Effector CD4-positive, alpha-beta T cell (primary cell): ENCODE results near the gene HNRNPLL.
"Not testable (repeated sequence)": the region's sequence is repeated elsewhere in the genome, so short reads cannot be mapped to it uniquely, and the experiment has no call there.

Source experiments
- DNase-seq: peaks from one replicate; pipeline ENCODE4 v3.0.0-alpha.2; 2020

Gene HNRNPLL

DNA sequence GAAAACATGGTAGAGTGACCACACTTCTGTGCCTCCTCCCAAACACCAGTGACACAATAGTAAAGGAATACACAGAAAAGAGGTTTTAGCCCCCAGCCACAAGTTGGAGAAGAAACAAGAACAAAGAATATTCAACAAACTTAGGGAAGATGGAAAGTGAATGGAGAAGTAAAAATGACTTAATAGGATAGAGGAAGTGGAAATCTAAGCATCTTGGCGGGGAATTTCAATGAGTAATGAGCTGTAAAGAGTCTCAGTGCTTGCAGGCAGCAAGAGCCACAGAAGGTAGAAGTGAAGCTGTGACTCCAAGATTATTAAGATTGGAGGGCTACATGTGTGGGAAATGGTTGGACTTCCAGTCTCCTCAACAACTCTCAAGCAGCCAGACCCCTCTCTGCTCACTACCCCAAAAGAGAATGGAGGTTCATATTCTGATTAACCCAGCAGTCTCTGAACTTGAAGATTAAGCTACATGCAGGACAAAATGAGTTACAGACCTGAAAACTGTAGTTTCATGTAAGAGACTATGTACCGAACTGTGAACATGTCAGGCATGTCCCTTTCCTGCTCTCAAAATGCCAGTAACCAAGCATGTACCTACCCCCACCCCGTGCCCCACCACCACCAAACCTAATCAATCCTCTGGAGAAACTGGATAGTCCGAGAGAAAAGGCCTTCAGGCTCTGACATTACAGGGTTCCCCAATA lies 16.9 kb upstream of the HNRNPLL start:
- no peak for DNase-seq

GRCh38 chr2:38617301-38617700 lies 14.6 kb upstream of the HNRNPLL start:
- no peak for DNase-seq

DNA sequence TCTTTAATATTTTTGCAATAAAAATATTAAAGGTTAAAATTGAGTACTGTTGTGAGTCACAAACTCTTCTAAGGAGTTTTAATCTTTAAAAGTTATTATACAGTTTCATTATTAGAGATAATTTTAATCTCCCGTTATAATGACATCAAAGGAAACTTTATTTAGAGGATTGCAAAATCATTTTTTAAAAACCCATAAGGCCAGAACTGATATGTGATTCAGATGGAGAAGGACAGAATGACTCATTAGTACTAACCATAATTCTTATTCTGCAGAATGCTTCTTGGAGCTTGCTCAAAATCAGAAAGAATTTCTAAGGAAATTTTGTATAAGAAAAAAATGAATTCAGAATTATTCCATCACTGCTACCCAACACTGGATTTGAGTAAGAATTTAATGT lies 12.5 kb upstream of the HNRNPLL start:
- no peak for DNase-seq

GRCh38 chr2:38613849-38614213 lies 11.1 kb upstream of the HNRNPLL start:
- DNase-seq, result no peak

DNA sequence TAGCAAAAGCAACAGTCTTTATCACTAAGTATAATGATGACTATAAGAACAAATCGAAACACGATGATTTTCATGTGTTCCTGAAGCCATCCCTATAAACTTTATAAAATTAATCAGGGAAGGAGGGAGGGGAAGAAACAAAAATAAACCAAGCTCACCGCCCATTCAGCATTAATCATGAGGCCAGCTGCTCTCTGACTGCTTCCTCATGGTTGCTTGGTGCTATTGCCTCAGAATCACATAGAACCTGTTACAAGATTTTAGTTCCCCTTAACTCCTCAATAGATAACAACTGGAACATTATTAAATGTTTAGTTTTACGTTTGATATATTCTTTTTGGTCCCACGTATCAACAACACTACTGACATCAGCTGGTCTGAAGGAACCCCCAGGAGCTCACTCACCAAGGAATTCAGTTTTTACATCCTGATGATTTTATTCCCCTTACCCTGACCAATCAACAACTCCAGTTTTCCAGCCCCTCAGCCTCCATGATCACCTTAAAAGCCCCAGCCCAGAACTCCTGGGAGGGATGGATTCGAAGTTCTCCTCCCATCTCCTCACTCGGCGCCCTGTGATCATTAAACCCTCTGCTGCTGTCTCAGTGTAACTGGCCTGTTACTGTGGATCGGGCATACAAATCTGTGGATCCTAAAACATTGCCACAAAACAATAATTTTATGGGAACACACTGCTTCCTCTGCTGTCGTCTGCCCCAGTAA lies 10.6 kb upstream of the HNRNPLL start:
- no peak for DNase-seq

DNA sequence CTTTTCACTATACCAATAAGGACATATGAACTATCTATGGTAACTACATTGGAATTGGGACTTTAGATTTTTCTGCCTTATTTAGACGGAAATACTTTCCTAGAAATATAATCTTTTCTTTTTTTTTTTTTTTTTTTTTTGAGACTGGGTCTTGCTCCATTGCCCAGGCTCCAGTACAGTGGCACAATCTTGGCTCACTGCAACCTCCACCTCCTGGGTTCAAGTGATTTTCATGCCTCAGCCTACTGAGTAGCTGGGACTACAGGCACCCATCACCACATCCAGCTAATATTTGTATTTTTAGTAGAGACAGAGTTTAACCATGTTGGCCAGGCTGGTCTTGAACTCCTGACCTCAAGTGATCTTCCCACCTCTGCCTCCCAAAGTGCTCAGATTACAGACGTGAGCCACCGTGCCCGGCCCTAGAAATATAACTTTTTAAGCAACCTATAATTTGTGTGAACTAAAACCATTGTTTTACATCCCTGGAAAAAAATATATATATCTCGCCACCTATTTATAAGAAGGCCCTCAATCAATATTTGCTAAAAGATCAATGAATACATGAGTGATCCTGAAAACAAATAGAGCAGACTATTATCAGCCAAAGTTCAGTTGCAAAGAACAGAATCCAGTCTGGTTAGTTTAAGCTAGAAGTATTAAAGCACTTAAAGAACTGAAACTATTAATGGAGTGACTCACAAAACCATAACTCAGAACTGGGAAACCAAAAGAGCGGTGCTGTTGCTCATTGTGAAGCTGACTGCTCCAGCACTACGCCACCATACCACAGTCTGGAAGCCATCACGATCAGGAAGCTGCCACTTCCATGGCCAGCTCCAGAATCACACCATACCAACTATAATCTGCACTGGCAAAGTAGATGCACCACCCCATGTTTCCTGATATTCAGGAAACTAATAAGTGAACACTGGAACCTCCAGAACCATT lies 8.4 kb upstream of the HNRNPLL start:
- no peak for DNase-seq

DNA sequence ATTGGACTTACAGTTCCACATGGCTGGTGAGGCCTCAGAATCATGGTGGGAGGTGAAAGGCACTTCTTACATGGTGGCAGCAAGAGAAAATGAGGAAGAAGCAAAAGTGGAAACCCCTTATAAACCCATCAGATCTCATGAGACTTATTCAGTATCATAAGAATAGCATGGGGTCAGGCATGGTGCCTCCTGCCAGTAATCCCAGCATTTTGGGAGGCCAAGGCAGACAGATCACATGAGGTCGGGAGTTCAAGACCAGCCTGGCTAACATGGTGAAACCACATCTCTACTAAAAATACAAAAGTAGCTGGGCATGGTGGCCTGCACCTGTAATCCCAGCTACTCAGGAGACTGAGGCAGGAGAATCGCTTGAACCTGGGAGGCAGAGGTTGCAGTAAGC lies 6.5 kb upstream of the HNRNPLL start:
- DNase-seq, result not testable (repeated sequence)

GRCh38 chr2:38608755-38609154 lies 6.0 kb upstream of the HNRNPLL start:
- DNase-seq, result no peak

DNA sequence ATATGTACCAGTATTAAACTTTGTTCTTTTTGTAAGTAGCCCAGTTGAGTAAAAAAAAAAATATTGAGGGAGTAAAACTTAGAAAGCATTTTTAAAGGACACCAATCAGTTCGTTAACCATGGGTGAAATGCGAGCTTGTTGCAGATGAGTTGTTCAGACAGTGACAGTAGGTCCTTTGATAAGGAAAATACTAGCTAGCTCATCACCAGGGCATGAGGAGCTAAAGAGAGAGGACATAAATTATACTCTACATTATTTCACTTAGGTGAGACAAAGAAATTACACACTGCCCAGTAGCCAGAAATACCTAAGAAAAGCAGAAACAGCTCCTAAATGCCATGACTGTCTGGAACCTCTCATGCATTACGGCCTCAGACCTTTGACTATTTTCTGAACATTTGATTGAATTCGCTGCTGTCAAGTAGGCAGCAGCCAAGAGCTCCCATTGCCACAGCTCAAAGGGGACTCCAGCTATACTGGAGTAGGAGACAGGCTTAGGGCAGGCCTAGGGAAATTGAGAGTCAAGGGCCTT lies 2.6 kb upstream of the HNRNPLL start:
- no peak for DNase-seq

GRCh38 chr2:38603402-38604290 lies 918 bp upstream of the HNRNPLL start:
- DNase-seq, result peak; percentile 70

- DNase-seq, result peak; percentile 20
Measured at GRCh38 chr2:38602136-38602731, 494 bp downstream of the HNRNPLL start.

DNA sequence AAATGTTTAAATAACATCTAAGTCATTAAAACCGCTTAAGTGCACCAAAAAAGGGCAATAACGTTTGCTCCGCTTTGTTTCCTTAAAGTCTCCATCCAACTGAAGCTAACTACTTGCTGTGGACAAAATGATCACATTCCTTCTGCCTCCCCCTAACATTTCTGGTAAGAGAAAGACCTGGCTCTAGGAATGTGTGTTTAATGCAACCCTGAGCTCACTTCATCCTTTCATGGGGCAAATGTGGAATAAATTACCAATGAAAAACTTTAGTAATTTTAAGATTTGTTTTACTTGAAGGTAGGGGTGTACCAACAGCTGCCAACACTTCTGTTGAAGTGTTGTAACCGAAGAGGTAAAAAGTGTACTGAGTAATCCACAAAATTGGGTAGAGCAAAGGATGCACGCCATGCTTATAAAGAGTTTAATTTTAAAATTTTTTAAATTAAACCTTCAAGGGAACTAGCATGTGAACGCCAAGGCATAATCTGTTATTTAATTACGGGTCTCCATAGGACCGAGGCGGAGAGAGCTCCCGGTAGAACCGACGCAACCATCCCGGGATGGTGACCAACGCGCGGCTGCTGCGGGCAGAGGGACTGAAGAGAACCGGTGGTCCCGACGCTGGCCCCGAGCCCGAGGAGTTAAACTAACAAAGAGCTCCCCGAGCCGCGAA lies 1.1 kb downstream of the HNRNPLL start:
- DNase-seq, result no peak

DNA sequence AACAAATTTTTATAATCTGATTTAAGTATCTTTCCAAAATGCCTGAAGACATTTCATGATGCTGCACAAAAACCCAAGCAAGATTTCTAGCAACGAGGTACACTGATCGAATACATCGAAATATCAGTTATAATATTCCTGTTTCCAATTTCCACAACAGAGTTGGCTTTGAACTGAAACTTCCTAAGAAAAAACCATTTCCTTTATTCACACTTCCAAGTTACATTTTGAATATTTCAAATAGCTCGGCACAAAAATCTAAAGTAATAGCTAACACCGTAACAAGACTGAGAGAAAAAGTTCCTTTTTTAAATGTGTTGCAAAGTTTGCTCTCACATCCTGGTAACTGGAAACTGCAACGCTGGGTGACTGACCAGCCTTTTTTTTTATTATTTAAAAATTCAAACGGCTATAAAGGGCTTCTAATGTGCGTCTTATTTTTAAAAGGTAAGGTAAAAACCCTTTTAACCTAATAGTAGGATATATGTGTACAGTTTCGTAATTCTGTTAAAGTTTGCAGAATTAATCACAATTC lies 1.7 kb downstream of the HNRNPLL start:
- DNase-seq, result no peak

GRCh38 chr2:38600242-38600891 lies 2.4 kb downstream of the HNRNPLL start:
- no peak for DNase-seq

DNA sequence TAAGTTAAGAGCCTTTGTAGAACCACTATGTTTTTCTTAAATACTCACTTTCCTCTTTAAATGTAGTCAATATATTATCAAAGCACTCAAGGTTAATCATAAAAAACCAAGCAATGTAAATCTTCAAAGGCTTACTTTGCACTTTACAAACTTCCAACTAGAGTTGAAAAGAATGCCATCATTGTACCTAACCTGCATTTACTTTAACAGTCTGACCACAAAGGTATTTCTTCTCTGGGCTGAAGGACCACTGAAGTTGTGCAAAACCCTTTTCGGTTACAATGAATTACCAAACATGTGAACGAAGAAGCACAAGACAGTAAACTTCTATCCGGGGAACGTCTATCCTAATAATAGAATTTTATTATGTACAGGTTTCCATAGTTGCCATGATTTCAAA lies 3.0 kb downstream of the HNRNPLL start:
- no peak for DNase-seq

- DNase-seq, result no peak
Measured at GRCh38 chr2:38598991-38599295, 3.8 kb downstream of the HNRNPLL start.

GRCh38 chr2:38598200-38598990 lies 4.3 kb downstream of the HNRNPLL start:
- no peak for DNase-seq

- DNase-seq, result no peak
Measured at GRCh38 chr2:38597115-38597514, 5.6 kb downstream of the HNRNPLL start.

DNA sequence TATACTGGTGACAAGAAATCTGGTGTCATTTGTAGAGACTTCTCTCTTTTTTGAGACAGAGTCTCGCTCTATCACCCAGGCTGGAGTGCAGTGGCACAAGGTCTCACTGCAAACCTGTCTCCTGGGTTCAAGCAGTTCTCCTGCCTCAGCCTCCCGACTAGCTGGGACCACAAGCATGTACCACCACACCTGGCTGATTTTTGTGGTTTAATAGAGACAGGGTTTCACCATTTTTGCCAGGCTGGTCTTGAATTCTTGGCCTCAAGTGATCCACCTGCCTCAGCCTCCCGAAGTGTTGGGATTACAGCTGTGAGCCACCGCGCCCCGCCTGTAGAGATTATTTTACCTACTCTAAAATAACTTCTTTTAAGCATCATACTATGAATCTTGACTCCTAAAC lies 6.5 kb downstream of the HNRNPLL start:
- DNase-seq, result no peak

DNA sequence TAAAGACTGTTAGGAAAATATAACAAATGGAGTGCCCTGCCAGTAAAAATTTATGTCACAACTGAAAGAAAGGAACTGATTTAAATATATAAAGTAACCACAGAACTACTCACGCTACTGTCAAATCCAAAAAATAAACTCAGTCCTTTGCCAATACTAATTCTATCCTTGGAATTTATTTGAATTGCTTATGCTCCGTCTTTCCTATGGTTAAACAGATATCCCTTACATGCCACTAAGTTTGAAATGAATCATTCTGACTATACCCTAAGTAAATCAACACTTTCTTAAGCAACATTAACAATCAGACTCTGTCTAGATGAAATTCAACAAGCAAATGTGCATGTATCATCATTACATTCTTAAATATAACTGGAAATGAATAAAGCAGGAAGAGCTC lies 9.8 kb downstream of the HNRNPLL start:
- DNase-seq, result no peak
